GM18508 (cell line): ENCODE data around the gene SEMA3A.

Source experiments
- ATAC-seq: cut with Tn5 transposase; IDR thresholded peaks from one replicate; pipeline ENCODE4 v1.9.1; 2021; ENCODE audit warnings: moderate number of reproducible peaks; ENCODE audit not compliant: insufficient read depth, unreplicated experiment

Gene SEMA3A

DNA sequence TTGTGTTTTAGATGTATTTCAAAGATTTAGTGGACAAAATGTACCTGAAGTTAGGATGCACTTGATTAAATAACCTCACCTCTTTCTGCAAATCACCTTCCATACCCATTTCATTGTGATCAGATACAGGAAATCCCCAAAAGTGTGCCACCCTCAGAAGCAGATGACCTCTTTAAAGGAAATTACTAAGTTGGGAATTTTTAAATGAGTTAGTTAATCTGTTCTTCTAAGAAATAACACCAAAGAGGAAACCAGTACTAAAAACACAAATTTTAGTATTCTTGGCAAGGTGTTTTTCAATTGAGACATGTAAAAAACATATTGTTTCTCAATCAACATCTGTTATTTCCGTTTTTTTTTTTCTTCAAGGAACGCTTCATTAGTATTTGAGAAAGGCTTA, 4.6 kb upstream of the SEMA3A start:
- no peak for ATAC-seq

DNA sequence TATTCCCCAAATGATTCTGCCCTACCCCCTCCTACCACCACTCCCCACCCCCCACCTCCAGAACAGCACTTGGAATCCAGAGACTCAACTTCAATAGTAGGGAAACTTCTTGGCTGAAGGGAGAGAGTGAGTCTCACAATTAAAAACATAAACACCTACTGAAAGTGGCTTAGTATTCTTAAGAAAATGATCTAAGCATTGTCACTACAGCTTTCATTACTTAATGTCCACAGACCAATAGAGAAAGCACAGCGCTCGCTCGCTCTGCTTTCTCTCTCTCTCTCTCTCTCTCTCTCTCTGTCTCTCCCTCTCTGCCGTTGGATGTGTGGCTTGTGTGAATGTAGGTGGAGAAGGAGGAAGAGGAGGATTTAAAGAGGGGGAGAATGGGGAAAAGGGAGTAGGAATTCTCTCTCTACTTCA, 1.5 kb upstream of the SEMA3A start:
- no peak for ATAC-seq

DNA sequence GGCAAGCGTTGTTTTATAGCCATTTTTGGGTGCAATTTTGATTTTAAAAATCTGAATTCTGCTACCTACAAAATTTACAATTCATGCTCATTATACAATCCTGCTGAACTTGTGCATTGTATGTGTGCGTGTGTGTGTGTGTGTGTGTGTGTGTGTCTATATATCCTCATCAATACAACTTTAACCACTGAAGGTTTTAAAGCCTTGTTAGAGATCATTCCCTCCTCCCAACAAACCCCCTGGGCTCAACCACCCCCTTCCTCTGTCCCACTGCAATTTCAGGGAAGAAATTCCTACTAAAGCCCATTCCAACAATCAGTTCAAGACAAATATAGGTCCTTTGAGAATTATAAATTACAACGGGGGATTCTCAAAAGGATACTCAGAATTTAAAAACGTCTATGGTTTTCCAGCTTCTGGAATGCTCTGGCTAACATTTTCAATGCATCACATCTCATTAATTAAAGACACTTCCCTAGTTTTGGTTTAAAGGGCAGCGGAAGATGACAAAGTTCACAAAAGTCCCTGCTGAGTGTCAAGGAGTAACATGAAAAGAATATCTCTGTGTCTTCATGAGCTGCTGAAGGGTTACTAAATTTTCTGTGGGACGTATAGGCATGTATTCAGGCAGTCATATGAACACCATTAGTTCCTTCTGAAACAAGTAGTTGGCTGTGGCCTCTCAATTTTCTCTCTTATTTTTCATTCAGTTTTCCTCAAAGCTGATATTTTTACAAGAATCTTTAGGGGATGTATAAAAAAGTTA, 889 bp upstream of the SEMA3A start:
- ATAC-seq = no peak

DNA sequence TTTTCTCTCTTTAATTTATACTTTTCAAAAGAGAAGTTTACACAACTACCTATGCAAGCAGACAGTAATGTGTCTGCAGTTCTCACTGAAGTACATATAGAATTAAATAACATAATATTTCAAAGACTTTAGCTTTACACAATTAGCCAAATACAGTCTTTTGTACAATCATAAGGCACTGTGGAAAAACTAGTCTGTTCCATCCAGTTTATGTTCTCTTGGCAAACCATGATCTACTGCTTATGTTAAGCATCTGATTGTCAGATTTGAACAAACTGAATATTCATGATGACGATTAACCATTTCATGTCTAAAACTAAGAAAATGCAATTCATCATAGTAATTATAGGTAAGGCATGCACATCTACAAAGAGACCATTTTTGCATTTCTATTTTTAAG, 842 bp downstream of the SEMA3A start:
- no peak for ATAC-seq

DNA sequence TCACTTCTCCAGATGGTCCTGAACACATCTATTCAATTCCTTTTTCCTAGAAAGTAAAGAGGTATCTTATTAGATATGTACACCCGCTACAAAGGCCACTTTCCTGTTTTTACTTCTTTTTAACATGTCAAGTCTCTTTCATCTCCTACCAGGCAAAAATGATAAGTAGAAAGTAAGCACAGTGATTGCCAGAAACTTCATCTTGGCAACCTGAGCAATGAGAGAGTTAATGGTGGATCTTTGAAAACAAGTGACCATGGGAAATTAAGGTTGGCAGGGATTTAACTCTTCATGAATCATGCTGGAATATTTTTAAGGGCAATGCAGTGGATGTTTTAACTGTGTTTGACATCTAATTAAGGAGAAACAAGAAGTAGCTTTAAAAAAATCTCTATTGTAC, 2.7 kb downstream of the SEMA3A start:
- ATAC-seq = no peak

DNA sequence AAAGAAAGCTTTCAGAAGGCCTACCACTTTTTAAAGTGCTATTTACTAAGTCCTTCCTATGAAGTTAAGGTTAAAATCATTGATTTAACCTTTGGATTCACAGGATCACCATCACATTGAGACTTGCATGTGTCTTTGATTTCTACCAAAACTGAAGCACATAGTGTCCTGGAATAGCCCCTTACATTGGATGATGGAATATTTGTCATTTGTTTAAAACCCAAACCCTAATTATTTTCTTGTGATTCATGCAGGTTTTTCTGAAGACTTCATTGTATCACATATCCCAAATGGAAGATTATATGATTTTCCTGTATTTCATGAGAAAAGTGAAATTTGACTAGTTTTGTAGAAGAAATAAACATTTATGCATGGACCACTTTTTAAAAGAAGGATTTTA, 3.3 kb downstream of the SEMA3A start:
- no peak for ATAC-seq

DNA sequence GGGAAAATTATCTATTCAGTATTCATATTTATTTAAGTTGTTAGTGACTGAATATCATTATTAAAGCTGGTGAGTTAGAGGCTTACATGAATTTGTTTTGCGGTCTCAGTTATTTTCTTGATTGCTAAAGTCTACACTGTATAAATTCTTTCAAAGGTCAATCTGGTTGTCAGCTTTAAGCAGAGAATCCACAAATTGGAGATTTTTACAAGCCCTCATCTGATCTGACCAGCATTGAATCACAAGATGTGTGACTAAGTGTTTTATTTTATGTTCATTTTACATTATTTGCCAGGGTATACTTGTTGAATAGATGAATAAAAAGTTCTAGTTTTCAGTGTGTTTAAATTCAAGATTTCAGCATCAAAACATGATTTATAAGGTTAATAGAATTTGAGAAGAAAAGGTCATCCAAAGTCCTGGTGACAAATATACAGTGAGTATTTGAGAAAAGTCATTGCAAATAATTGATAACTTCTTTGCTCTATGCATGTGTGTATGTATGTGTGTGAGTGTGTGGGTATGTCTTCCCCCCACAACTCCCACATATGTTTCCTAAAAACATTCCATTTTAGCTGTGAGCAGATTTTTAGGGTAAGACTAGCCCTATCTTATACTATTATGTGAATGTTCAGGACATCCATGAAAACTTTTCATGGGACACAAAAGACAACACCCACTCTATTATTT, 4.4 kb downstream of the SEMA3A start:
- no peak for ATAC-seq

DNA sequence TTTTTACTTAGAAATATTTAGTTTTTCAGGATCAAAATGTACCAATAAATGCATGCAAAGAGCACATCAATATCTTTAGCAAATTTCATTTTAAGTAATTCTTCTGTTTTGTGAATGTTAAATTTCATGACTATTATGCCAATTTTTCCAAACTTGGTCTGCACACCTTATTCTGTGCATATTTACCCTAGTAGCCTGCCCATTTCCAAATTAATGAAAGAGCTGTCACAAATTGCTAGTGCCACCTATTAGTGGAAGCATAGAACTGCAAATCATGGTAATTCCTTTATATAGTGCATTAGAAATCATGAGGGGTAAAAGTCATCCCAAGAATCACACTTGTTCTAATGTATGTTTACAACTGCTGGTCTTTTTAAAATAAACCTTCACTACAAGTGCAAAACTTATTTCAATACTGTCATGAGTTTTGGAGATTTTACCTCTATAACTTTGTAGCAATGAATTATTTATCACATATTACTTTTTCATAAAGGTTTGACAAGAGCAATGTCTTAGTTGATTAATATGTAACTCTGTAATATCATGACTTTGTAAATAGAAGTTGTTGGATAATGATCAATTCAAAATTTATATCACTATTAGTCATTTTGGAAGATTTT, 5.7 kb downstream of the SEMA3A start:
- ATAC-seq = no peak

DNA sequence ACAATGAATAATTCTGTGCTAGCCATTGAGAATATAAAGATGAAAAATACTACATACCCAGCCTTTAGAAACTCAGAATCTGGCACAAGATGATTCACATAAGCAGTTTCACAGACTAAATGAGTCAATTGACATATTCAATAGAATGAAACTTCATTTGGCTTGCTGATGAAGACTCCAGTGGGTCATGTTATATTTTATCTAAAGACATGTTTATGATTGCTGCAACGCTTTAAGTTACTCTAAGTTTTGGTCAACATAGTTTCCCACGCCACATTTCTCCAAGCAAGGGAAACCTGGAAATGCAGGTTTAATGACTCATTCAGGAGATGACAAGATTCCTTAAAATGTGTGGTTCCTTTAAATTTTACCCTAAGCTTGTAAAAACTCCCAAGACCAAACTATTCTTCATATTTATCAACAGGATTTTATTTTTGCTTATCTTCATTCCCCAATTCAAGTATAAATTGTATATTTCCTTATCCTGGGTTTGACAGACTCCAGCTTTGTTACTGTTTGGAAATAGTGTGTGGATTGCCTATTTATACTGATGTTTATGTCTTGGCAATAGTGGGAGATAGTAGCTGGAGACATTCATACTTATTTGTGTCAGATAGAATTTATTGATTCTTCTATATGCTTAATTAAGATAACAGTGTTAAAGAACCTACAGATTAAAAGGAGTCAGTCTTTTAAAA, 6.6 kb downstream of the SEMA3A start:
- no peak for ATAC-seq

DNA sequence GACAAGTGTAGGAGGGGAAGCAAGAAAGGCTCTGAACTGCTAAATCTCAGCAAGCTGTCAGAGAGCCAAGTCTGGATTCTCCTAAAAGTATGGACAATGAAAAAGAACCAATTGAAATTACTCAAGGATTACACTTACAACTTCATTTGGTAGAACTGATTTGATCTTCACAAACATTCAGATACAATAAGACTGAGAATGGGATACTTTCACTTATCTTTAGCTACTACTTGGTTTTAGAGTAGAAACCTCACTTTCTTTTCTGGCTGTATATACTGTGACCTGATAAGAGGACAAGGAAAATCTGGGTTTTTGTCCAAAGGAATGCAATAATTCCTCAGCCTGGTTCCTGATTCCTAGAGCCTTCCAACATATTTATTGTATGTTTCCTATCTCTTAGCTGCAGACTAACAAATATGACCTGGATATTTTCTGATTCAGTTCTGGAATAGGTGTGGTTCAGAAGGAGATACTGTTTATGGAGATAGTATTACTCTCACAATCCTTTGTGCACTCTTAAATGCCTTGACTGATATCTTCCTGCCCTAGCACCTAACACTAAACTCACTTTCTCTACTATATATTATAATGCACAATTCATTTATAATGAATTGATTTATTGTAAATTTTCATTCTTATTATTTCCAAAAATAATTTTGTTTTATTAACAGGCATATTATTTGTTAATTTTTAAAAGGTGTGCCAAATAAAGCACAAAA, 7.3 kb downstream of the SEMA3A start:
- no peak for ATAC-seq

DNA sequence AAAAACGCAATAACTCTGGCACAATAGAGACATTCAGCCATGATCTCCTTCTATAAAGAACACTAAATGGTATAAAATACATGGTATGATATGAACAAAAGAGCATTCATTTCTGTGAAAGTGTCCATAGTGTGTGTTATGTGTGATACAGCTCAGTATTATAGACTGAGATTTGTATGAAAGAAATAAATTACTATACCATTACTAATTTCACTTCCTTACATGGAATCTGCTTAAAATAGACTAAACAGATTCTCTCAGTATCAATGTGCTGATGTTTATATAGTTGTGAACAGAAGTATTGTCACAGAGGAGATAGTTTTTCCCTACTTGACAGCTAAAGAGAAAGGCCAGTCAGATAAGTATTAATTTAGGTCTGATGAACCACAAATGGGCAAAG, 10.8 kb downstream of the SEMA3A start:
- ATAC-seq = no peak

DNA sequence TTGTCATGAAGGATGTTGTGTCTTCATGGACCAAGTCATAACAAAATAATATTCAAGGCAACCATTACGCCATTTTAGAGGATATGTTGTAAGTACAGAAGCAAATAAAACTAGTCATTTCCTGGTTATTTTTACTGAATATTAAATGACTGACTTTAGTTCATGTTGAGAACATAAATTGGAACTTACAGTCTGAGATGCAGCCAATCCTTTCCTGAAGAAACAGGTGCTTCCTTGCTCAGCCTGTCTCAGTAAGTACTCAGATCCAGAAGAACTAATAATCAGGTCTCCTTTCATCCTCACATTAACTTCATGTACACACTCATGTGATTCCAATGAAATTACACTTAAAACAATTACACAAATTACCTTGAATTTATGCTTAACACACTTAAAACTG, 12.3 kb downstream of the SEMA3A start:
- no peak for ATAC-seq

DNA sequence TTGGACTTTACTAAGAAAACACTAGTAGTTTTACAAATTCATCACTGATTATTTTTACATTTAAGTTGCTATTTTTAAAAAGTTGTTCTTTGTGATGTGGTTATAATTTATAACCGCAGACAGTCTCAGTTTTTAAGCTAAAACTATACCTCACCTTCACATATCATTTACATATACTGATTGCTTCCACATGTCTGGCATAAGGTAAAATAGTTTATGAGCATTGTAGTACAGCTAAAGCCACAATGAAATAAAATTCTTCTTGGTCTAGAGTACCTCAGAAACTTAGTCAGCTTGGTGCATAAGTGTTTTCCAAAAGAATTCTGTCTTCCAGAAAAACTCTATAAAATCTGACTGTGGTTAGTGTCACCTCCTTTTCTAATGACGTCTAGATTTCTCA, 13.0 kb downstream of the SEMA3A start:
- no peak for ATAC-seq

DNA sequence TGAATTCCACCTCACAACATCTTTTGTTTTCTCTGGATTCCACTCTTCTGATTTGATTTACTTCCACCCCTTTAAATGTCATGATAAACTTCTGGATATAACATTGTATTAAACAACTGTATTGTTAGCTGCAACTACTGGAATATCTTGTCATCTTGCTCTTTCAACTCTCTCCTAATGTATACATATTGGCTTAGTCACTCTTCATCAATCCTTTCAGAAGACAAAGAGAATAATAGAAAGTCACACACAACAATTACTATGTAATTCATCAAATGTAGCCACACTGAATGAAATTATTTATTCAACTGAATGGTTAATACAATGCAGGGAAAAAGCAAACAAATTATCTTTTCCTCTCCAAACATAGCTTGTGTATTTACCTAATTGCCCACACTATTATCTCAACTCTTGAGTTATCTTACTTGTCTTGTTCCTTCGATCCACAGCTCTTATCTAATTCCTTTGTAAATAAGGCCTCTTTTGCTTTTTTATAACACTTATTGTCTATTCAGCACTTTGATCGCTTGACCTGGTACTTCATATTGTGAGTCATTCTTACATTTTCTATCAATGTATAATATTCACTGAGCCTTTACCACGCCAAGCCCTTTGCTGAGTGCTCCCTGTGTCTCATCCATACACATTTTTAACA, 16.7 kb downstream of the SEMA3A start:
- ATAC-seq = no peak

DNA sequence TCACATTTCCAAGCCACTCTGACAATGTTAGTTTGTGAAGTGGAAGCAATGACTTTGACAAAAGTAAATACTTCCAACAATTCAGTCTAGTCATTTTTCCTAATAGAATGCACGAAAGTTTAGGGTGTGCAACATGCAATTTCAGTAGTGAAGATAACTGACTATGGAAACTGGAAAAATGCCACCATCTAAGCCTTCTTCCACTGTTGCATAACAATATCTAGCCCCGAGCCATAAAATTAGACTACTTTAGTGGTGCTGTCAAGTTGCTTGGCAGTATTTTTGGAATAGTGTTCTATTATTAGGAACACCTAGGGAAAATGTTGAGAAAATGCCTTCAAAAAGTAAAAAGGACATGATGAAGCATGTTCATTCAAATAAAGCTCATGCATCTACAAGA, 17.9 kb downstream of the SEMA3A start:
- ATAC-seq = no peak

DNA sequence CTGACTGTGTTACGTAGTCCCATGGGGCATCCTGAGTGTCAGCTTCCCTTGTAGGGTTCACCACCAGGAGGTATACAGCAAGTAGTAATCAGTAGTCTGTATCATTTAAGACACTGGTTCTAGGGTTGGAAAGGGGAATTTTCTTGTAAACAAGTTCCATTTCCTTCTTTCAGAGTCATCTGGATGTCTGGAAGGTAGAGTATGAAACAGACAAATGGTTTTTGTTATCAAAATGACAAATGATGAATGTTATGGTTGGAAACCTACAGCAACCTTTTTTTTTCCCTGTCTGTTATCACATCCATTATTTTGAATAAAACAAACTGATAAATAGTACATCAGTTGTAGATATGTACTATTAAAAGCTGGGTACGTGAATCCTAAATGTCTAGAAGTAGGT, 19.1 kb downstream of the SEMA3A start:
- no peak for ATAC-seq

DNA sequence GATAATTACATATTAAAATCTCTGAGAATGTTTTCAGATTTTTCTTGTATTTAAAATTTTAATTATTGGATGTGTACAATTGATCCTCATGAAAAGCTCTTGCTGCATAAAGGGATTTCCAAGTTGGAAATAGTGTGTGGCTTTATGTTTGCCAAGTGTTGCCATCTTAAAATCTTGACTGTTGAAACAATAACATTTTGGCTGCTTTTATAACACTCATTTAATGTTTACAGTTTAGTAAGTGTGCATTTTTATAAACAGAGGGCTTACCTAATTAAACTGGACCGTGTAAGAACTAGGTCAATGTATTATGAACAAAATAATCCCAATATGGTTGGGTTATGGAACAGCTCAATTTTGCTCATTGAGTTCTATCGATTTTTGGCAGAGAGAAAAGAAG, 23.9 kb downstream of the SEMA3A start:
- ATAC-seq = no peak

DNA sequence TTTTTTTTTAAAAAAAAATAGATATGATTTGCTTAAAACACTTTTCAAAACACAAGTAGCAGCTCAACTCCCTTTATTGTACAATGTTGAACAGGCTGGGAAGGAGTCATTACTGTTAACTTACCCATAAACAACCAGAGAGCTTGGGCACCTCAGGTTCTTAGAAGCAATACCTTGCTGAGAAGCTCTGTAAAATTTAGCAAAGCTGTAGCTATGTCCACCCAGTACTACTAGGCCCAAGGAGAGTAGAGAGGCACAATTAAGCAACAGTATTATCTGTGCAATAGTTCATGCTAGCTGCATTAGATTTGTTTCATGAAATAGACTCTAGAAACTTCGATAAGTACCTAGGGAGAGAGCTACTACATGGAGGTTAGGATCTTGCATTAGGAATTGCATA, 32.0 kb downstream of the SEMA3A start:
- ATAC-seq = no peak

DNA sequence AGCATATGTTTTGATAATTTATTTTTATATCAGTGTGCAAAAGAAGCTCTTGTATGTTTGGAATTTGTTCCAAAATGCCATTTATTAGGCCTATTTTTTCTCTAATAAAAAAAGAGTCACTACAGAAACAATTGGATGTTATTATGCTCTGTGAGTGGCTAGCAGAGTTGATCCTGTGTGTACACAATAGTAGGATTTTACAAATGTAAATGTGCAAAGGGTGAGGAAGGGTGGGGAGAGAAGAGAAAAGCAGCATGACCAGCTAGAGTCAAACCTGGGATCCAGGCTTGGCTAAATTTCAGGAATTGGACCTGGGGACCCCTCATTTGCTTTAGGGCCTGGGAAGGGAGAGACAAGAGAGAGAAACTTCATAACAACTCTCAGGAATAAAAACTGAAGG, 32.5 kb downstream of the SEMA3A start:
- no peak for ATAC-seq

DNA sequence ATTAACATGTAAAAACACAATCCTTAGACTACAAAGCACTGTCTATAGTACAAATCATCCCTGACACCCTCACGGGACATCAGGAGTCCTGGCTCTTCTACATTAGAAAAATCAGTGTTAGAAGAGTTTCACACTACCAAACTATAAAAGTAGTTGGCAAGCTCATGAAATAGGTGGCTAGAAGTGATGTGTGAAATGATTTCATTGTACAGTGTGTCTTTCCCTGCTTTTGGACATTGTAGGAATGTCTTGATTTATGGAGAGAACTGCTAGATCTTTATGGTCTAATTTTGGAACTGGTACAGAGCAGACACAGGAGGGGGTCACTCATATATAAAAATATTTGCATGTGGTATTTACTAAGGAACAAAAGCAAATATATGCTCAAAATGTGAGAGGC, 33.2 kb downstream of the SEMA3A start:
- ATAC-seq = no peak
